T-helper 2 cell treated with Interferon-gamma antibody and Interleukin-4, amounts not matched to agents 100 ng/mL and 5 ng/mL, for 36 hours (primary cell): ENCODE results near the gene CACNA1D. TPM values are rescaled to one million over a fixed set of nuclear protein-coding genes. Genes with fewer than 3 reads are reported as not detected.
"Not testable (repeated sequence)": the region's sequence is repeated elsewhere in the genome, so short reads cannot be mapped to it uniquely, and the experiment has no call there.

ENCODE experiments used
- intact Hi-C: fragments of 100-400 bp; cut with micrococcal nuclease; formaldehyde crosslinking; loops from one replicate; pipeline ENCODE4 v1.15.1; 2023
- total RNA-seq: library from RNA; stranded (reverse); gene quantifications from 2 replicates; pipeline ENCODE4 v1.2.3, GENCODE V29; 2022

Gene CACNA1D
- total RNA-seq, 1 donor from 2014 or later: 4.5 TPM

- intact Hi-C loops: no loop called here
Measured at GRCh38 chr3:53650928-53651661, 156.7 kb downstream of the CACNA1D start.

GRCh38 chr3:53651927-53652326, 157.5 kb downstream of the CACNA1D start:
- intact Hi-C loops: no loop called here

DNA sequence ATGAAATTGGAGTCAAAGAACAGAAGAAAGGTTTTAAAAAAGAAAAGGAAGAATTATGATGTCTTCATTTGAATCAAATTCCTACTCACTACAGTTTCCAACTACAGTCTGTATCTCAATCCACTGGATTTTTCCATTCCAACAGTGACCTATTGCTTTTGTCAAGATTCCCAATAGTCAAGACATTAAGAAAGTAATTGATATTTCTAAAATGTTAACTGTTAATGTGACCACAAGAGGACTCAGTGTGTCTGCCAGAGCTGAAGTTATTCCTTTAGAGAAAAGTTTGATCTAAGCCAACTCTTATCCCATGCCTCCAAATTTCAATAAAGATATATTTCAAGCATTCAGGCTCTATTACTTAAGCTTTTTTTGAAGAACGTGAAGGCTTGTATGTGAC, 163.2 kb downstream of the CACNA1D start:
- intact Hi-C loops: no loop called here

DNA sequence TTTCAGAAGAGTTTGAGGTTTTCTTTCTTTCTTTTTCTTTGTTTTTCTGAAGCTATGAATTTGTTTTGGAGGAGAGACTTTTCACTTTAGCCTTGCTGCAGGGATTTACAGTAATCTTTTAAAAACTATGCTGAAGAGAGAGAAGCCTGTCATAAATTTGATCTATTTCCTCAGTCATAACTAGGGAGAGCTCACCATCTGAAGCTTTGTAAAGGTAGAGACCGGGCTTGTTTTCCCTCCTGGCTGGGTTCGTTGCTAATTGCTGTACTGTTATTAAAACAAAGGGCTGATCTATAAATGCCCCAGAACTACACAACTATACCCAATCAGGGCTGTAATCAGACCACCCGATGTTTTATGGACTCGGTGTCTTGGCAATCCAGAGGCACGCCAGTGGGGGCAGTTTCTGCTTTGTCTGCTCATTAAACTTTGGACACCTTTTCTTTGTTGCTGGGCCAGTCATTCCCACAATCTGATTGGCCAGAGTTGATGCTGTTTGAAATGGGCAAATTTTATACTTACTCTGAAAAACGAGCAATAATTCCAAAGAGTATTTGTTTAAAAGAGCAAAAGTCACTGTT, 164.3 kb downstream of the CACNA1D start:
- intact Hi-C loops: no loop called here

DNA sequence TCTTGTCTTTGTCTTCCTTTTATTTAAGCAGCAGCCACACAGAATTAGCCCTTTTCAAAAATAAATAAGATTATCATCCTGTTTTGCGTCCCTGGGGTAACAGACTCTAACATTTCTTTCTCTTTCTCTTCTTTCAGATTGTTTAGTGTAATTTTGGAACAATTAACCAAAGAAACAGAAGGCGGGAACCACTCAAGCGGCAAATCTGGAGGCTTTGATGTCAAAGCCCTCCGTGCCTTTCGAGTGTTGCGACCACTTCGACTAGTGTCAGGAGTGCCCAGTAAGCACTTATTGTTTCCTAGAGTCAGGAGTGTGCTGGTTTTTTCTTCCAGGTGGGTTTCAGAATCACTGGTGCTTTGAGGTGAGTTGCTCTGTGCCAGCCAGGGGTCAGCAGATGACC, 165.6 kb downstream of the CACNA1D start:
- intact Hi-C loops: no loop called here

DNA sequence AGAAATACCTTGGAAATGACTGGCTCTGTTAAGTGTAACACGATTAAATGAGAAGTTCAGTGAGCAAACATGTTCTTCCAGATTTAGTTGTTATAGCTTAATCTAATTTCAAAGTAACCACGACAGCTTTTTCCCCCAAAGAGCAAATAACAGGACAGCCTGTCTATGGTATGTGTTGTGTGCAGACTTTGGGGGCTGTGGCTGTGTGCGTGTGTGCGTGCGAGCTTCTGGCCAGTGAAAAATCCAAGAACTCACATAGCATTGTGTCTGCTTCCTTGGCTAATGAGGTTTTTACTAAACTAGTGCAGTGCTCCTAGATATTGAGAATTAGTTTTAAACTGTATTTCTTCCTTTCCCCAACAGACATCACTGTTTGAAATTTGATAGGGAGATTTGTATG, 167.1 kb downstream of the CACNA1D start:
- intact Hi-C loops: no loop called here

- intact Hi-C loops: not testable (repeated sequence)
Measured at GRCh38 chr3:53664812-53665211, 170.4 kb downstream of the CACNA1D start.

- intact Hi-C loops: no loop called here
Measured at GRCh38 chr3:53665608-53666425, 171.4 kb downstream of the CACNA1D start.

GRCh38 chr3:53668872-53669271, 174.5 kb downstream of the CACNA1D start:
- intact Hi-C loops: loop anchor here (2.0 kb wide), 1 partner anchor 42 kb away; no protein-coding TSS in a partner anchor

DNA sequence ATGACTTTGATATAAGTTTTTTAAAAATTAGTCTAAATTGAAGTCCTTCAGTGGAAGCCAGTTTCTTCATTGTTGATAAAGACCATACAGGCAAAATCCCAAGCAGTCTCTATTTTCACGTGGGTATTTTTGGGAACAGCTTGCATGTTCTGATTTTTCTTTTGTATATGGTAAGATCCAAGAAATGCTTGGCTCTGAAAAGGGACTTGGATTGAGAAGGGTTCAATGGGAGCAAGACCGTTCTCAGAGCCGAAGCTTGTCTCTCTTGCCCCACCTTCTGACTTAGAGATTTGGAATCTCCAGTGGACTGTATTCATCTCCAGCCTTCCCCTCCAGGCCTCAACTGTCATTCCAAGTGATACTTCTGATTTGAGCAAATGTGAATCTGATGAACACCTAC, 176.3 kb downstream of the CACNA1D start:
- intact Hi-C loops: no loop called here

DNA sequence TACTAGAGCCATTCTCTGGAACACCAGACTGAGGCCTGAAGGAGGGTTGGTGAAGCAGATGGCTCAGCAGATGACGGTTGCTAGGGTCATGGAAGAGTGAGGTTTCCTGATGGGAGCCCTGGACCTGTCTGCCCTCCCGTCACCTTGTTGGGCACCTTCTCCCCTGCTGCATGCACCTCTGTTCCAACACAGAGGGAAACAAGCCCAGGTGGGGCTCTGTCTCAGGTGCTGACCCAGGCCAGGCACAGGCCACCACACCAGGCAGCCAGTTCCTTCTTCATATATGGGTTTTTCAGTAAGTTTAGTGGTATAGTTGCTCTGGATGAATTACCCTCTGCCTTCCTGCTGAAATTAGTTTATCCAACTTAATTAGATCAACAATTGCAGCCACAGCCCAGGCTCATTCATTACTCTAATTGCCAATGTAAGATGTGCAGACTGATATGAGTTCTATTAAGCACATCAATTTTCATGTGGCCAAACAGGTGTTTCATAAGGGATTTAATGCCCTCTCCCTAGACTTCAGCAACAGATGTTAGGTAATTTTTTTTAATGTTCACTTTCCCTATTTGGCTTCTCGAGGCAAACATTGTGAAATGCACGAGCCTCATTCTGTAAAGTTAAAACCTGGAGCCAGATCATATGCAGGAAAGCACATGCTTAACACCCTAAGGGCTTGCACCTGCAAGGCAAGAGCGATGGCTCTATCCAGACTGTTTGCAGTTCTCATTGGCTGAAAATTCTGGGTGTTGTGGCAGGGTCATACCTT, 177.0 kb downstream of the CACNA1D start:
- intact Hi-C loops: no loop called here

DNA sequence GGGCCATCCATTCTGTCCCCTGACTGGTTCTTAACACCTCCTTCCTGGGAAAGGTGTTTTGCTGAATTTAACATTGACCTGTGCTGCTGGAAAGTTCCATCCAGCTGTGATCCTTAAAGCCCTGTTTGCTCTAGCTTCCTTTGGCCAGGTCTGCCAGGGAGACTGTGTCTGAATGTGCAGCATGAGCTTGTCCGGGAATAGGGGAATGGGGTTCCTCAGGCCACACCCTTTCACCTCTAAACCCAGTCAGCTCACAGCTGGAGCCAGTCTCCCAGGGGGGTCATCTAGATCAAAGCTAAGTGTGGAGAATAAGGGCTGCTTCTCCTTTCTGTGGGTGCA, 177.5 kb downstream of the CACNA1D start:
- intact Hi-C loops: no loop called here

DNA sequence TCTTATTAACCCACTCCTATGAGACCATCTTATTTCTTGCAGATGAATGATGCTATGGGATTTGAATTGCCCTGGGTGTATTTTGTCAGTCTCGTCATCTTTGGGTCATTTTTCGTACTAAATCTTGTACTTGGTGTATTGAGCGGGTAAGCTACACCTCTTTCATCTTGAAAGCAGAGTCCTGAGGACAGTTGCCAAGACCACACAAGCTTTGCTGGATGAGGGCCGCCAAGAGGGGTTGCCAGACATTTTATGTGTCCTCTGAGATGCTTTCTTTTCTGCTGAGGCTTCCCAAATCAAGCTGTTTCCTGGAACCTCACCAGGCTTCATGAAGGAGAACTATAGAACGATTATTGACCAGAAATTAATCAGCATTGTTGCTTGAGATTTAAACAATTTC, 178.6 kb downstream of the CACNA1D start:
- intact Hi-C loops: no loop called here

DNA sequence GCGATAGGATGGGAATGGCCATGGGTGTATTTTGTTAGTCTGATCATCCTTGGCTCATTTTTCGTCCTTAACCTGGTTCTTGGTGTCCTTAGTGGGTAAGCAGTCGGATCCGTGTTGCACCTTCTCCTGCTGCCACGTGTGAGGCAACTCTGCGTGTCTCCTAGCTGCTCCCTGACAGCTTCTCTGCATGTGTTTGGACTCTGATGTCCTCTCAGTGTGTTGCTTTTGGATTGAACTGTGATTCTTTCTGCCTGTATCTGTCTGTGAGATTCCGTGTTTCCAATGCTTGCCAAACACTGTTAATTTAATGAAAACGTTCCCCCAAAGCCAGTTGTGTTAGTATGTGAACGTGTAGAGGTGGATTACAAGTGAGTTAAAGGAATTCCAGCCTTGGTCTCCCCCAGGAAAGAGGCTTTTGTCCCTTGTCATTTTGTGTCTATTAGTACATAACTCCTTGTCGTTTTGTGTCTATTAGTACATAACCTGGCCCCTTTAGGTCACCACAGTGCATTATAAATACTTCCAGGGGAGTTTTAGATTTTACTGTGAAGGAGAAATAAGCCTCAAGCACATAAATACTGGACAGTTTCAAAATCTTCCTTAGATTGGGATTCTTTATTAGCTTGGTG, 179.4 kb downstream of the CACNA1D start:
- intact Hi-C loops: no loop called here

DNA sequence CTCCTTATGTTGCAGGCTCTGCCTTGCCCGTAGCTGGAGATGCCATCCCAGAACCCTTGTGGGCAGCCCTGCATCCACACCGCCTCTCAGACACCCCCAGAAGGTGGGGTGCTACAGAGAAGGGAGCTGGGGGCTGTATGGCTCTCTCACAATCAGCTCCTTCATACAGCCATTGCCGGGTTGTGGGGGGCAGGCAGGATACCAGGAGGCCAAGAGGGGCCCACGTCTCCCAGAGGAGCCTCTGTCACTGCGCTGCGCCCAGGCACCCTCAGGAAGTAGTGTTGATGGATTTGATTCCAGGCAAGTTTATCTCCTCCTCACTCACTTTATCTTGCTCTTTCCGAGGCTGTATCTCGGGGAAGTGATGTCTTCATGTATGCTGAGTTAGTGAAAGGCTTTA, 180.2 kb downstream of the CACNA1D start:
- intact Hi-C loops: no loop called here

GRCh38 chr3:53675022-53675697, 180.7 kb downstream of the CACNA1D start:
- intact Hi-C loops: no loop called here

- intact Hi-C loops: no loop called here
Measured at GRCh38 chr3:53675942-53676341, 181.5 kb downstream of the CACNA1D start.

DNA sequence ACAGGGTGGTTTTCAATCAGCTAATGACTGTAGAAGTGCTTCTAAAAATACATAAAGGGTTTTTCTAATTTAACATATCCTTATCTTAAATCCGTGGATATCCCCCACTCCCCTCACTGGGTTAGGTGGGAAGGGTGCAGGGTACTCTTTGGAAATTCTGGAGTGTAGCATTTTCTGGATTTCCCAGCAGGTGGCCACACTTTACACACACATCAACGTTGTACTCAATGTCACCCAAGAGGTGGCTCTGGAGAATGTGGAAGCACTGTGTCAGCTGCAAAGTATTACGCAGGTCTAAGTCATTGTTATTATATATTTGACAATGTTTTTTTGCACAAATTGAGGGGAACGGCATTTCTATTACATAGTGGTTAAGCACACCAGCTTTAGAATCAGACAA, 183.0 kb downstream of the CACNA1D start:
- intact Hi-C loops: loop anchor here (1.0 kb wide), 1 partner anchor 33 kb away; no protein-coding TSS in a partner anchor

GRCh38 chr3:53680028-53680427, 185.6 kb downstream of the CACNA1D start:
- intact Hi-C loops: no loop called here

- intact Hi-C loops: no loop called here
Measured at GRCh38 chr3:53682807-53683206, 188.4 kb downstream of the CACNA1D start.

- intact Hi-C loops: no loop called here
Measured at GRCh38 chr3:53688066-53688465, 193.7 kb downstream of the CACNA1D start.
